ENCODE results near the gene PPP2R3A.
"Not testable (repeated sequence)": the region's sequence is repeated elsewhere in the genome, so short reads cannot be mapped to it uniquely, and the experiment has no call there.

PPP2R3A gene

DNA sequence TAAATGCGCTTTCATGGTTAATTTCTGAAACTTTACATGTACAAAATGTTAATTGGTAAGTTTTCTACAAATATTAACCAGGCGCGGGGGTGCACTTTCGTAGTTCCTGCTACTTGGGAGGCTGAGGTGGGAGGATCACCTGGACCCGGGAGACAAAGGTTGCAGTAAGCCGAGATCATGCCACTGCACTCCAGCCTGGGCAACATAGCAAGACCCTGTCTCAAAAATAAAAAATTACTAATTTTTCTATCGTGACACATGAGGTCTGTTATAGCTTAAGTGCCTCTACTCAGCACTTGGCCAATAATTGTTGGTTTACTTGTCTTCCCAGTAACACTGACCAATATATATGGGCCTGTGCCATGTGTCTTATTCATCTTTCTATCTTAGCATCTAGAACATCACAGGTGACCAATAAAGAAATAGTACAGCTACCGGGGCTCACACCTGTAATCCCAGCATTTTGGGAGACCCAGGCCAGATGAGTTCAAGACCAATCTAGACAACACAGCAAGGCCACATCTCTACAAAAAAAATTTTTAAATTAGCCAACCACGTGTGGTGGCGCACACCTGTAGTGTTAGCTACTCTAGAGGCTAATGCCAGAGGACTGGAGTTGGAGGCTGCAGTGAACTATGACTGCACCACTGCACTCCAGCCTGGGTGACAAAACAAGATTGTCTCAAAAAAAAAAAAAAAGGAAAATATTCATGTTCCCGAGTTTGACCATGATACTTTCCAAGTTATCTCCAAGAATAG lies 224.5 kb downstream of the PPP2R3A start:
- H3K9me3 ChIP-seq (ENCODE audit: control insufficient read depth in 2 of 2, low read length in 2 of 2) = no peaks in the 10 kb centered on the region
- H3K4me3 ChIP-seq (ENCODE audit: low read length in 2 of 2) = no peak overlapping the region
- H3K4me1 ChIP-seq (ENCODE audit: control insufficient read depth in 2 of 2, insufficient read depth in 2 of 2, low read length in 2 of 2) = peaks cover 23 to 28% of the 10 kb centered on the region in 2 donors
- no peak overlapping the region for H3K9ac ChIP-seq (ENCODE audit: low read depth in 1 of 2, low read length in 2 of 2)
- no peaks in the 10 kb centered on the region for H3K36me3 ChIP-seq (ENCODE audit: control insufficient read depth in 2 of 2, insufficient read depth in 2 of 2, low read length in 2 of 2)
- H3K27me3 ChIP-seq (ENCODE audit: control insufficient read depth in 2 of 2, insufficient read depth in 2 of 2, low read length in 2 of 2) = no peaks in the 10 kb centered on the region
- H3K27ac ChIP-seq (ENCODE audit: low read depth in 2 of 2, low read length in 2 of 2) = no peak overlapping the region

DNA sequence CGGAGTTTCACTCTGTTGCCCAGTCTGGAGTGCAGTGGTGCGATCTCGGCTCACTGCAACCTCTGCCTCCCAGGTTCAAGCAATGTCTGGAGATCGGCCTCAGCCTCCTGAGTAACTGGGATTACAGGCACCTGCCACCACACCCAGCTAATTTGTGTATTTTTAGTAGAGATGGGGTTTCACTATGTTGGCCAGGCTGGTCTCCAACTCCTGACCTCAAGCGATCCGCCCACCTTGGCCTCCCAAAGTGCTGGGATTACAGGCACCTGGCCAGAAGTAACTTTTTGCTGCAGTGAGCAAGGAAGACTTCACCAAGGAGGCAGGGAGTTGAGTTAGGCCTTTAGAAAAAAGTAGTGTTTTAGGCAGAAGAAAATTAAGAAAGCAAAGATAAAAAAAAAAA lies 226.7 kb downstream of the PPP2R3A start:
- H3K27ac ChIP-seq (ENCODE audit: low read depth in 2 of 2, low read length in 2 of 2); H3K36me3 ChIP-seq (ENCODE audit: control insufficient read depth in 2 of 2, insufficient read depth in 2 of 2, low read length in 2 of 2); H3K27me3 ChIP-seq (ENCODE audit: control insufficient read depth in 2 of 2, insufficient read depth in 2 of 2, low read length in 2 of 2); H3K9me3 ChIP-seq (ENCODE audit: control insufficient read depth in 2 of 2, low read length in 2 of 2): not testable (repeated sequence)
- H3K9ac ChIP-seq (ENCODE audit: low read depth in 1 of 2, low read length in 2 of 2) = peak overlapping the region in 1 of 2 donors; percentile 13
- peak overlapping the region; percentile 39 to 95 for H3K4me3 ChIP-seq (ENCODE audit: low read length in 2 of 2)
- H3K4me1 ChIP-seq (ENCODE audit: control insufficient read depth in 2 of 2, insufficient read depth in 2 of 2, low read length in 2 of 2) = peaks cover 10 to 23% of the 10 kb centered on the region in 2 donors

DNA sequence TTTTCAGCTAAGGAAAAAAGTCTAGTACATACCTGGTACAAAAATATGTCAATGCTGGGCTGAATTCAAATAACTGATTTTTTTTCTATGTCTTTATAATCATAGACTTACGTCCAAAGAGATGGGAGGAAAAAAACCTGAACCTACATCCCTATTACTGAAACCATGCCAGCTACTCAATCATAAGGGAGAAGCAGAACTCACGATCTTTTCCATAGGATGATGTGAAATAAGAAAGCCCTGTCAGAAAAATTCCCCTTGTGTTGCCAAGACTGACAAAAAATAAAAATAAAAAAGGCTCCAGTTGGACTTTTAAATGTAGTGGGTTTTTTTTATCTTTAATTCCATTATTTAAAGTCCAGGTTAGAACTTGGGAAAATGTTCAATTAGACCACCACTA lies 227.3 kb downstream of the PPP2R3A start:
- H3K9ac ChIP-seq (ENCODE audit: low read depth in 1 of 2, low read length in 2 of 2) = peak overlapping the region; percentile 86 to 90
- no peaks in the 10 kb centered on the region for H3K9me3 ChIP-seq (ENCODE audit: control insufficient read depth in 2 of 2, low read length in 2 of 2)

DNA sequence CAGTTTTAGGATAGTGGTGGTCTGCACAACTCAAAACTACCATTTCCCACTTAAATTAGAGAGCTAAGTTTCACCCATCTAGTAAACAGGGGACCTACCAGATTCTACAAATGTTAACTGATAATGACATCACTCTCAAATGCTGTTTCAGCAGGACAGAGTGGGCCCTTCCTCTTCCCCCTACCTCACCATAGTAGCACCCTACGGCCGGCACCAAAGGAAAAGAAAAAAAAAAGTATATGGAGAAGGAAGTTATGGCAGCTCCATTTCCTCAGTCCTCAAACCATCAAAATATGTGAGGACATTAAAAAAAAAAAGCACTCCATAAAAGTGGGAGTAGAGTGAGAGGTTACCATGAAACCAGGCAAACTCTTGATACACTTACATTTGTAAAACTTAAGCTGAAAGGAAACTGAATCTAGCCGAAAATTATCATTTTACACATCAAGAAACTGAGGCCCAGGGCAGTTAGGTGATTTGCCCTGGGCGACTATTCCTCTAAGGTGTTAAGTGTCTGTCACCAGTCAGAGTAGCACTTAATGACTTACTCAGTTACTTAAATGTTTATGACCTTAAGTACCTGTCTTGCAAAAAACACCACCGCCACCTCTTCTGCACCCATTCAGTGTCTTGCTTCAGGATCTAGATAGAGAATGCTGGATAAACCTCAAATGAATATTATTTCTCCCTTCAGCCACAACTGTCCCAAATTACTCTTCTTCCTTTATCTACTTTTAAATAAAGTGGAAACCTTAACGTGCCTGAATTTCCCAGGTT lies 227.9 kb downstream of the PPP2R3A start:
- H3K27ac ChIP-seq (ENCODE audit: low read depth in 2 of 2, low read length in 2 of 2) = peak overlapping the region; percentile 32 to 52
- no peaks in the 10 kb centered on the region for H3K27me3 ChIP-seq (ENCODE audit: control insufficient read depth in 2 of 2, insufficient read depth in 2 of 2, low read length in 2 of 2)
- peaks cover 13 to 25% of the 10 kb centered on the region in 2 donors for H3K4me1 ChIP-seq (ENCODE audit: control insufficient read depth in 2 of 2, insufficient read depth in 2 of 2, low read length in 2 of 2)
- H3K9ac ChIP-seq (ENCODE audit: low read depth in 1 of 2, low read length in 2 of 2) = peak overlapping the region; percentile 86 to 90
- no peaks in the 10 kb centered on the region for H3K9me3 ChIP-seq (ENCODE audit: control insufficient read depth in 2 of 2, low read length in 2 of 2)
- no peaks in the 10 kb centered on the region for H3K36me3 ChIP-seq (ENCODE audit: control insufficient read depth in 2 of 2, insufficient read depth in 2 of 2, low read length in 2 of 2)
- peak overlapping the region; percentile 85 to 95 for H3K4me3 ChIP-seq (ENCODE audit: low read length in 2 of 2)

More for the DNA sequence above, 227.3 kb downstream of the PPP2R3A start:
- Histone ChIP-seq H3K36me3 (ENCODE audit: control insufficient read depth in 2 of 2, insufficient read depth in 2 of 2, low read length in 2 of 2) (no peaks in the 10 kb centered on the region), H3K27ac (ENCODE audit: low read depth in 2 of 2, low read length in 2 of 2) (peak overlapping the region; percentile 32 to 52), H3K4me1 (ENCODE audit: control insufficient read depth in 2 of 2, insufficient read depth in 2 of 2, low read length in 2 of 2) (peaks cover 15 to 27% of the 10 kb centered on the region in 2 donors), H3K27me3 (ENCODE audit: control insufficient read depth in 2 of 2, insufficient read depth in 2 of 2, low read length in 2 of 2) (no peaks in the 10 kb centered on the region), H3K4me3 (ENCODE audit: low read length in 2 of 2) (peak overlapping the region; percentile 85 to 95)

DNA sequence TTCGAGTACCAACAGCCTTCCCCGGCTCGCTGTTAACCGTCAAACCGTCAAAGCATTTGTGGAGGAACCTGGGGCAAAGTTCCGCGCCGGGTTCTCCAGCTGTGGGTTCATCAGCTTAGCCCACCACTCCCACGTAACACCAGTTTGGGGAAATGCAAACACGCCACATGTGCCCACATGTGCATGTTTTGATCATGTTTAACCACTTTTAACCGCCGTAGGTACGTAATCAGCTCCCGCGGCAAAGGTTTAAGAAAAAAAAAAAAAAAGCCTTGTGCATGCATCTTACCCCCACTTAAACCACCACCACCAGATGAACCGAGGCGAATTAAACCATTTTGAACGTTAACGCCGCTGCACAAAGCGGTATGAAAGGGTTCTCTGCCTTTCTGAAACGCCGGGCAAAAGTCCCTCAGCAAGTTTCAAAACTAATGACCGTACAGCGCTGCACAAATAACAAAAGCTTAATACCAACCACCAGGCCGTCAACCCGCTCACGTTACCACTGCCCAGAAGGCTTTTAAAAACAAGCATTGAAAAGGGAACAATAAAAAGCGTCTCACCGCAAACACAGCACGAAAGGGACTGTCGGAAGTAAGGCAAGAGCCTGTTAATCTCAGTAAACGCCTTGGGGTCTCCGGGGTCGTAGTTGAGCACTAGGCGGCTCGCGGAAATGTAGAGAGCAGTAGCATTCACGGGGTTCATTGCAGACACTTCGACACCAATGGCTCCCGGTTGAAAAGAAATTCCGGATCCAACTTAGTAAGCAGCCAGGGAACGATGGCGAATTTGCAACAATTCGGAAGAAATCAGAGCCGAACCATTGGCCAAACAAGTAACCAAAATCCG lies 229.1 kb downstream of the PPP2R3A start:
- Histone ChIP-seq H3K4me1 (ENCODE audit: control insufficient read depth in 2 of 2, insufficient read depth in 2 of 2, low read length in 2 of 2) (peaks cover 13 to 25% of the 10 kb centered on the region in 2 donors), H3K36me3 (ENCODE audit: control insufficient read depth in 2 of 2, insufficient read depth in 2 of 2, low read length in 2 of 2) (no peaks in the 10 kb centered on the region)

DNA sequence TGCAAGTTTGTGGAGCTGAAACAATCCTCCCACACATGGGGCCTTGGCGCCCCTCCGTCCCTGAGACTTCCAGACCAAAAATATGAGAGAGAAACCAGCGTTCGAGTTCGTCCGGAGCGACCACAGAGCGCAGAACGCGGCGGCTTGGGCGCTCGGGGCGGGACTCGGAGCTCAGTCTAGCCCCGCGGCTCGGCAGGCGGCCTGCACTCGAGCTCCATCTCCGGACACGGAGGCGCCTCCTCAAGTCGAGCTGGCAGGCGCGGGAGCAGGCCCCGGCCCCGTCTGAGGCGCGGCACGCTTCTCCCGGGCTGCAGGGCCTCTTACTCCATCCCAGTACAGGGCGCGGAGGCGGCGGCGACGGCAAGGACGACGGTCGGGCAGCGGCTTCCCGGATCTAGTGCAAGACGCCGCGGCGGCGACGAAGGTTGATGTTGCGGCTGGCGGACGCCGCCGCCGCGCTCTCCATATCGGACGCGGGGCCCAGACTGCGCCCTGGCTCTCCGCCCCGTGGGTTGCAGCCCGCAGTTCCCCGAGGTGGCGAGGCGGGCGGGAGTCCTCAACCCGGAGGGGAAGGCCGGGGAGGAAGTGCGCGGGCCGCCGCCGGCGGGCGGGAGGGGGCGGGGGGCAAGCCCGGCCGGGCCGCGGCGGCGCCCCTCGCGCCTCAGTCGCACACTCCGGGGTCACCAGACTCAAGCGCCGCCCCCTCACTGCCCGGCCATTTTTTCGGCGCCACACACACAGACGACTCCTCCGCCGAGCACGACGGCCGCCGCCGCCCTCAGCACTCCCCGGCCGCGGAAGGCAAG lies 229.9 kb downstream of the PPP2R3A start:
- H3K27me3 ChIP-seq (ENCODE audit: control insufficient read depth in 2 of 2, insufficient read depth in 2 of 2, low read length in 2 of 2) = no peaks in the 10 kb centered on the region
- H3K4me1 ChIP-seq (ENCODE audit: control insufficient read depth in 2 of 2, insufficient read depth in 2 of 2, low read length in 2 of 2) = peaks cover 13 to 25% of the 10 kb centered on the region in 2 donors
- no peaks in the 10 kb centered on the region for H3K36me3 ChIP-seq (ENCODE audit: control insufficient read depth in 2 of 2, insufficient read depth in 2 of 2, low read length in 2 of 2)
- peak overlapping the region; percentile 86 to 90 for H3K9ac ChIP-seq (ENCODE audit: low read depth in 1 of 2, low read length in 2 of 2)
- peak overlapping the region; percentile 99 to 100 for H3K27ac ChIP-seq (ENCODE audit: low read depth in 2 of 2, low read length in 2 of 2)
- peak overlapping the region; percentile 85 to 95 for H3K4me3 ChIP-seq (ENCODE audit: low read length in 2 of 2)
- H3K9me3 ChIP-seq (ENCODE audit: control insufficient read depth in 2 of 2, low read length in 2 of 2) = no peaks in the 10 kb centered on the region

More for the DNA sequence above, 229.1 kb downstream of the PPP2R3A start:
- Histone ChIP-seq H3K9ac (ENCODE audit: low read depth in 1 of 2, low read length in 2 of 2) (peak overlapping the region; percentile 86 to 90), H3K27me3 (ENCODE audit: control insufficient read depth in 2 of 2, insufficient read depth in 2 of 2, low read length in 2 of 2) (no peaks in the 10 kb centered on the region), H3K9me3 (ENCODE audit: control insufficient read depth in 2 of 2, low read length in 2 of 2) (no peaks in the 10 kb centered on the region), H3K4me3 (ENCODE audit: low read length in 2 of 2) (peak overlapping the region; percentile 85 to 95), H3K27ac (ENCODE audit: low read depth in 2 of 2, low read length in 2 of 2) (peak overlapping the region; percentile 99 to 100)

DNA sequence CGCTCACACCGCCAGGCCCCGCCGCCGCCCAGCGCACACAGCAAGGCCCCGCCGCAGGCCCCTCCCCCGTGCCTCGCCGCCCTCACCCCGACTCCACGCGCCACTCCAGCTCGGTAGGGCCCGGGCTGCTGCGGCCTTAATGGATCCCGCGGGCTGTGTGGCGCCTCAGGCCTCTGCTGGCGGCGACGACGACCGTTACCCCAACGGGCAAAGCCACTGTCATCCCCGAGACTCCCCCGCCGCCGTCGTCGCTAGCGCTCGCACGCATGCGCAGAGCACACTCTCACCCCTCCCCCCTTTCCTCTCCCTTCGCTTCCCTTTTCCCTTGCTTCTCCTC lies 230.5 kb downstream of the PPP2R3A start, which contains the start of gene MSL2:
MSL2 (minus strand) TSS at position 272 of the 337 bp plus-strand sequence. CDS start 1,222 bp downstream, outside the sequence.
- Histone ChIP-seq H3K9ac (ENCODE audit: low read depth in 1 of 2, low read length in 2 of 2) (peak within 1 kb of the TSS; percentile 86 to 90), H3K27me3 (ENCODE audit: control insufficient read depth in 2 of 2, insufficient read depth in 2 of 2, low read length in 2 of 2) (no peaks in the 10 kb centered on the region), H3K9me3 (ENCODE audit: control insufficient read depth in 2 of 2, low read length in 2 of 2) (no peaks in the 10 kb centered on the region), H3K4me1 (ENCODE audit: control insufficient read depth in 2 of 2, insufficient read depth in 2 of 2, low read length in 2 of 2) (peaks cover 13 to 20% of the 10 kb centered on the region in 2 donors), H3K4me3 (ENCODE audit: low read length in 2 of 2) (peak within 1 kb of the TSS; percentile 85 to 95), H3K27ac (ENCODE audit: low read depth in 2 of 2, low read length in 2 of 2) (peak within 1 kb of the TSS; percentile 99 to 100), H3K36me3 (ENCODE audit: control insufficient read depth in 2 of 2, insufficient read depth in 2 of 2, low read length in 2 of 2) (no peaks in the 10 kb centered on the region)

DNA sequence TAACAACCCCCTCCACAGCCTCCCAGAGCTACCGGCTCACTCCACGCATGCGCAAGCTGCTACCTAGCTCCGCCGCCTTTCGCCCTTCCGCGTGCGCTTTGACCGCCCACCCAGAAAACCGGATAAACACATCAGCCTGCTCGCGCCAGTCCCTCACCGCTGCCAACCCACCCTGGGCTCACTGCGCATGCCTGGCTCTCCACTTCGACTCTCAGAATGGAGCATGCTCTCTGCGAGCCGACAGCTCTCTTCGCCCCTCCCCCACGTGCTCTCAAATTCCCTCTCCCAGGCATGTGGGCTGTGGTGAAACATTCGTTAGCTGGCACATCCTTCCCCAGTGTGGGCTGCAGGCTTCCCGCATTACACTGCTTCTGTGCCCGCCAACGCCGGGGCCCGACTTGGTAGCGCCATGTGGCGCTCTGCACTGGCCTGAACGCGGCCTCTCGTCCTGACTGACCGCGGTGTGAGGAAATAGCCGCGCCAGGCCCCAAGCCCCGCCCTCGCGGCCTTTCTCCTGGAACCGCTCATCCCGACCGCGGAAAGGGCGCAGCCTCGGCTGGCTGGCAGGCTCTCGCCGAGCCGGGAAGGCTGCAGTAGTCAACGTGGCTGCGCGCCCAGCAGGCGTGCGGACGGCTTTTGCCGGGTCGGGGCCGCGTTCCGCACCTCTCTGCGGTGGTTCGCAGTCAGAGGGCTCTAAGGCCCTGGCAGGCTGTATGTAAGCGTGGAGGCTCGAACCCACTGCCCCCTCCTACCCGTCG lies 231.1 kb downstream of the PPP2R3A start:
- H3K4me1 ChIP-seq (ENCODE audit: control insufficient read depth in 2 of 2, insufficient read depth in 2 of 2, low read length in 2 of 2) = peaks cover 10 to 17% of the 10 kb centered on the region in 2 donors
- peak overlapping the region; percentile 99 to 100 for H3K27ac ChIP-seq (ENCODE audit: low read depth in 2 of 2, low read length in 2 of 2)
- no peaks in the 10 kb centered on the region for H3K9me3 ChIP-seq (ENCODE audit: control insufficient read depth in 2 of 2, low read length in 2 of 2)

More for the DNA sequence above, 231.1 kb downstream of the PPP2R3A start:
- Histone ChIP-seq H3K36me3 (ENCODE audit: control insufficient read depth in 2 of 2, insufficient read depth in 2 of 2, low read length in 2 of 2) (no peaks in the 10 kb centered on the region), H3K9ac (ENCODE audit: low read depth in 1 of 2, low read length in 2 of 2) (peak overlapping the region; percentile 86 to 90), H3K27me3 (ENCODE audit: control insufficient read depth in 2 of 2, insufficient read depth in 2 of 2, low read length in 2 of 2) (no peaks in the 10 kb centered on the region), H3K4me3 (ENCODE audit: low read length in 2 of 2) (peak overlapping the region; percentile 85 to 95)

Measured in mucosa of rectum (tissue), 2 donors.